KMS-11 (cell line): ENCODE measurements around the gene SALL1.

ENCODE experiments used
- H2AFZ ChIP-seq: fragments of 200-600 bp; sonication (generic); 2 replicates; pipeline ENCODE4 v1.6.1; 2016; ENCODE audit warnings: antibody characterized with exemption, mixed run types, low read depth
- H3K27ac ChIP-seq: fragments of 200-600 bp; sonication (generic); 2 replicates; pipeline ENCODE4 v1.6.1; 2016; ENCODE audit warnings: mild to moderate bottlenecking, mixed run types
- H3K27me3 ChIP-seq: fragments of 200-600 bp; sonication (generic); 2 replicates; pipeline ENCODE4 v1.6.1; 2017; ENCODE audit warnings: mild to moderate bottlenecking, low read depth, mixed run types, moderate library complexity; ENCODE audit not compliant: insufficient read depth
- H3K36me3 ChIP-seq: fragments of 200-600 bp; sonication (generic); 2 replicates; pipeline ENCODE4 v1.6.1; 2017; ENCODE audit warnings: mild to moderate bottlenecking, mixed run types; ENCODE audit not compliant: insufficient read depth
- H3K4me1 ChIP-seq: fragments of 200-600 bp; sonication (generic); 2 replicates; pipeline ENCODE4 v1.6.1; 2016; ENCODE audit warnings: mild to moderate bottlenecking, low read depth, mixed run types; ENCODE audit not compliant: poor library complexity, severe bottlenecking
- H3K4me2 ChIP-seq: fragments of 200-600 bp; sonication (generic); 2 replicates; pipeline ENCODE4 v1.7.0; 2016; ENCODE audit warnings: mild to moderate bottlenecking, mixed run types
- H3K4me3 ChIP-seq: fragments of 200-600 bp; sonication (generic); IDR thresholded peaks from 2 replicates; pipeline ENCODE4 v1.6.1; 2017; ENCODE audit warnings: low read depth, low read length, mixed read lengths; ENCODE audit not compliant: insufficient read depth
- H3K79me2 ChIP-seq: fragments of 200-600 bp; sonication (generic); 2 replicates; pipeline ENCODE4 v1.6.1; 2016; ENCODE audit warnings: low read depth, mixed run types; ENCODE audit not compliant: insufficient read depth
- H3K9ac ChIP-seq: fragments of 200-600 bp; sonication (generic); 2 replicates; pipeline ENCODE4 v1.6.1; 2016; ENCODE audit warnings: mild to moderate bottlenecking, mixed run types
- H4K20me1 ChIP-seq: fragments of 200-600 bp; sonication (generic); 2 replicates; pipeline ENCODE4 v1.6.1; 2016; ENCODE audit warnings: mild to moderate bottlenecking, mixed run types; ENCODE audit not compliant: insufficient read depth
- TF ChIP-seq, protein P1 (sequence below): fragments of 200-600 bp; sonication (generic); conservative IDR thresholded peaks from 2 replicates; pipeline ENCODE4 v1.6.1; 2017; ENCODE audit warnings: low read depth, mild to moderate bottlenecking, antibody characterized with exemption, low read length, moderate library complexity, mixed read lengths

Gene SALL1

GRCh38 chr16:51103590-51103989, 47.5 kb downstream of the SALL1 start:
- H3K4me3 ChIP-seq = no peak overlapping the region
- H3K36me3 ChIP-seq = no peaks in the 10 kb centered on the region
- no peaks in the 10 kb centered on the region for H4K20me1 ChIP-seq
- no peak overlapping the region for H2AFZ ChIP-seq
- H3K27me3 ChIP-seq = no peaks in the 10 kb centered on the region
- H3K9ac ChIP-seq = no peak overlapping the region
- no peak overlapping the region for H3K4me2 ChIP-seq
- TF ChIP-seq, protein P1, sequence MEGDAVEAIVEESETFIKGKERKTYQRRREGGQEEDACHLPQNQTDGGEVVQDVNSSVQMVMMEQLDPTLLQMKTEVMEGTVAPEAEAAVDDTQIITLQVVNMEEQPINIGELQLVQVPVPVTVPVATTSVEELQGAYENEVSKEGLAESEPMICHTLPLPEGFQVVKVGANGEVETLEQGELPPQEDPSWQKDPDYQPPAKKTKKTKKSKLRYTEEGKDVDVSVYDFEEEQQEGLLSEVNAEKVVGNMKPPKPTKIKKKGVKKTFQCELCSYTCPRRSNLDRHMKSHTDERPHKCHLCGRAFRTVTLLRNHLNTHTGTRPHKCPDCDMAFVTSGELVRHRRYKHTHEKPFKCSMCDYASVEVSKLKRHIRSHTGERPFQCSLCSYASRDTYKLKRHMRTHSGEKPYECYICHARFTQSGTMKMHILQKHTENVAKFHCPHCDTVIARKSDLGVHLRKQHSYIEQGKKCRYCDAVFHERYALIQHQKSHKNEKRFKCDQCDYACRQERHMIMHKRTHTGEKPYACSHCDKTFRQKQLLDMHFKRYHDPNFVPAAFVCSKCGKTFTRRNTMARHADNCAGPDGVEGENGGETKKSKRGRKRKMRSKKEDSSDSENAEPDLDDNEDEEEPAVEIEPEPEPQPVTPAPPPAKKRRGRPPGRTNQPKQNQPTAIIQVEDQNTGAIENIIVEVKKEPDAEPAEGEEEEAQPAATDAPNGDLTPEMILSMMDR = no peak
- no peaks in the 10 kb centered on the region for H3K79me2 ChIP-seq
- H3K27ac ChIP-seq = no peak overlapping the region
- no peaks in the 10 kb centered on the region for H3K4me1 ChIP-seq

DNA sequence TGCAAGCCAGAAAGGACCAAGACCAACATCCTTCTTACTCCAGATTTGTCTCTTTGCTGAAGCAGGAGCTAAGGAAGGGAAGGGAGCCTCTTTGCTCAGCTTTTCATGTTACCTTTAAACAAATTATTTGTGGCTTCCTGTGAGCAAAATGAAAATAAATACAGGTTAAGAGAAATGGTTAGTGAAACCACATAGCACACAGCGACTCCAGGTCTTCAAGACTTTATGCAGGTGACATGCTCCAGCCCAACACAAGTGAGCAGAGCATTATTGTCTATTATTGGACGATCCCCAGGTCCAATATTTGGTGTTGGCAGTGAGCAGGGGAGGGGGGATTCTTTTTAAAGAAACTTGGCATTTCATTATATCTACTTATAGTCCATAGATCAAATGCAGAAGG, 53.3 kb downstream of the SALL1 start:
- Histone ChIP-seq H2AFZ (no peak overlapping the region), H3K4me2 (no peak overlapping the region), H4K20me1 (no peaks in the 10 kb centered on the region), H3K27ac (no peak overlapping the region), H3K4me3 (no peak overlapping the region), H3K4me1 (no peaks in the 10 kb centered on the region), H3K9ac (no peak overlapping the region), H3K27me3 (no peaks in the 10 kb centered on the region), H3K36me3 (no peaks in the 10 kb centered on the region), H3K79me2 (no peaks in the 10 kb centered on the region)
- TF ChIP-seq, protein P1 = no peak

DNA sequence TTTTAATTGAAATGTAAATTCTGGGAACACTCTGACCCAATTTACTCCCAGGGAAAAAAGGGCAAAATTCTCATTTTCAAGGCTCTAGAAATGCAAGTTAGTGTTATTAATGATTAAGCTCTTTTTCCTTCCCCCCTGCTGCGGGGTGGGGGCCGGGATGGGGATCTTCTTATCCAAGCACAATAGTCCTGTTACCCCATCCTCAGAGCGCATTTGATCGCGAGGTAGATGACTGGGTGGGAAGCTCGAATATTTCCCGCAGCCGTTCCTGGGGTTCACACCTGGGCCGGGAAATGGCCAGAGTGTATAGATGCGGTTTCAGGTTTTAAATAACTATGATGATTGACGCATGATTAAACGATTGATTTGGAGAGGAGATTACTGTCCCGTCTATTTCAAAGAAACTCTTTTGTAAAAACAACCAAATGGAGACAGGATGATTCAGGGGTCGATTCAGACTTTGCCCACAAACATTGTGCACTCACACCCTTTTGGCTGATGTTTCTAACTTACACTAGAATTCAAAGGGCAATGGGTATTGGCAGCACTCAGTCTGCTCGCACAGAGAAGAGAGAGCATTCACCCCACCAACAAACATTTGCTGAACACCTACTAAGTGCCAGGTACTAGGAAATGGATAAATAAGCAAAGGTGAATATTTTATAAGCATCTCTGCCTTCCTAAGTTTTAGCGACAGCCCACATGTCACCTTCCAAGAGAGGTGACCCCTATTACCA, 55.0 kb downstream of the SALL1 start:
- TF ChIP-seq, protein P1 = no peak
- Histone ChIP-seq H3K27me3 (no peaks in the 10 kb centered on the region), H3K79me2 (no peaks in the 10 kb centered on the region), H4K20me1 (no peaks in the 10 kb centered on the region), H2AFZ (no peak overlapping the region), H3K4me2 (no peak overlapping the region), H3K27ac (no peak overlapping the region), H3K9ac (no peak overlapping the region), H3K4me1 (no peaks in the 10 kb centered on the region), H3K36me3 (no peaks in the 10 kb centered on the region), H3K4me3 (no peak overlapping the region)

GRCh38 chr16:51095084-51095881, 55.8 kb downstream of the SALL1 start:
- Histone ChIP-seq H3K27ac (no peak overlapping the region), H3K4me1 (no peaks in the 10 kb centered on the region), H3K79me2 (no peaks in the 10 kb centered on the region), H3K9ac (no peak overlapping the region), H3K27me3 (no peaks in the 10 kb centered on the region), H3K36me3 (no peaks in the 10 kb centered on the region), H4K20me1 (no peaks in the 10 kb centered on the region), H2AFZ (no peak overlapping the region), H3K4me2 (no peak overlapping the region), H3K4me3 (no peak overlapping the region)
- TF ChIP-seq, protein P1 = no peak
